NOMO-1 treated with DMSO at 0.1 percent for 48 hours (cell line): ENCODE results near the gene ZFAND2A.
"Not testable (repeated sequence)": the region's sequence is repeated elsewhere in the genome, so short reads cannot be mapped to it uniquely, and the experiment has no call there.

ENCODE experiments used
- DNase-seq: peaks from one replicate; lab custom pipeline; 2025; ENCODE audit not compliant: unreplicated experiment; lab: John Stamatoyannopoulos, UW

The ZFAND2A gene

DNA sequence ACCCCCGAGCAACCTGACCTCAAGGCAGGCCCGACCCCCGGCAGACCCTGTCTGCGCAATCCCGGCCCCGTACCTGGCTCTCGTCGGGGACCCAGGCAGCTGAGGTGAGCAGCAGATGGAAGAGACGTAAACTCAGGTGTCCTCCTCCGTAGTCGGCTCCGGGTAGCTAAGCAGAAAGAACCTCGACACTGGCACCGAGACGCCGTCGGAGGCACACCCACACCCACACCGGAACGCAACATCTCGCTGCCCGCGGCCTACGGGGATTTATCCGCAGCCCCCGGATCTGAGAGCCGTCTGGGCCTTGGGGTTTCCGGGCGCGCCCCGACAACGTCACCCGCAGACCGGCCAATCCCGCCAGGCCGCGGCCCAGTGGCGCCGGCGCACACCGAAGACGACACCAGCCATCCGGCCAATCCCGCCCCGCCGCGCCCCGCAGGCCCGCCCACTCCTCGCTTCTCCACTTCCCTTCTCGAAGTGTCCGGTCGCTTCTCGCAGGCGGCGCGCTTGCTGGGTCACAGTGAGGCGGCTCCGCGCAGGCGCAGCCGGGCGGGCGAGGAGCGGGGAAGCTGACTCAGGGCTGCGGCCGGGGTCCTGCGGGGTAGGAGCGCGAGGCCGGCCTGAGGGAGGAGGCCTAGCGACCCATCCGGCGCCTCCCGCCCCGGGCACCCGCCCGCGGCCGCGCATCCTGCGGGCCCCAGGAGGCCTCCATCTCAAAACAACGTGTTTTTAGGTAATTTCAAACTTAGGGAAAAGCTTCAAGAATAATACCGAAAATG, at the start of gene ZFAND2A:
Gene ZFAND2A (minus strand): TSS at position 306 of the 779 bp plus-strand sequence. CDS start 1,984 bp downstream, outside the sequence.
- peak; percentile 98 for DNase-seq

GRCh38 chr7:1209097-1209496, 49.1 kb upstream of the ZFAND2A start:
- no peak for DNase-seq

- DNase-seq, result not testable (repeated sequence)
Observed at GRCh38 chr7:1205742-1206141, 45.7 kb upstream of the ZFAND2A start.

GRCh38 chr7:1204460-1205140, 44.6 kb upstream of the ZFAND2A start:
- no peak for DNase-seq

DNA sequence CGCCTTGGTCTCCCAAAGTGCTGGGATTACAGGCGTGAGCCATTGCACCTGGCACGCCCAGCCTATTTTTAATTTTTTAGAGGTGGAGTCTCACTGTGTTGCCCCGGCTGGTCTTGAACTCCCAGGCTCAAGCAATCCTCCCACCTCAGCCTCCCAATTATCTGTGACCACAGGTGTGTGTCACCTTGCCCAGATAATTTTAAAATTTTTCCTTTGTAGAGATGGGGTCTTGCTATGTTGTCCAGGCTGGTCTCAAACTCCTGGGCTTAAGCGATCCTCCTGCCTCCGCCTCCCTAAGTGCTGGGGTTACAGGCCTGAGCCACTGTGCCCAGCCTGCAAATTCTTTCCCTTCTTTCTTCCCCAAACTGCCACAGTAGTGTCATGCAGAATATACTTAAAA, 42.9 kb upstream of the ZFAND2A start:
- not testable (repeated sequence) for DNase-seq

DNA sequence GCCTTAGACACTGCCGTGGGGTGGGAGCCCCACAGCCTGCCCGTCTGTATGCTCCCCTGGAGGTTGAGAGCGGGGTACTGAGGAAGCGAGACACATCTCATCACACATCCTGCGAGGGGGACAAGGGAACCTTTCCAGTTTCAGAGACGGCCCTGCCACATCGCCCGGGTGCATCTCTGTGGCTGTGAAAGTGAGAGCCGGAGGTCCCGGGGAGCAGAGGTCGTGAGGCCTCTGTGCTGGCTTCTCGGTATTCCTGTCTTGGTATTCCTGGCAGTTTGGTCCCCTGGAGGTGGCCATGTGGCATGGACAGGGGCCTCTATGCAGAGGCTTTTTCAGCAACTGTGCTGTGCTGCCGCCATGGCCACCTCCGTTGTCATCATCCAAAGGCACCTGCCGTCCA, 41.9 kb upstream of the ZFAND2A start:
- DNase-seq, result no peak

- DNase-seq, result no peak
Observed at GRCh38 chr7:1200045-1200444, 40.0 kb upstream of the ZFAND2A start.

GRCh38 chr7:1197997-1198625, 38.1 kb upstream of the ZFAND2A start:
- DNase-seq, result no peak

DNA sequence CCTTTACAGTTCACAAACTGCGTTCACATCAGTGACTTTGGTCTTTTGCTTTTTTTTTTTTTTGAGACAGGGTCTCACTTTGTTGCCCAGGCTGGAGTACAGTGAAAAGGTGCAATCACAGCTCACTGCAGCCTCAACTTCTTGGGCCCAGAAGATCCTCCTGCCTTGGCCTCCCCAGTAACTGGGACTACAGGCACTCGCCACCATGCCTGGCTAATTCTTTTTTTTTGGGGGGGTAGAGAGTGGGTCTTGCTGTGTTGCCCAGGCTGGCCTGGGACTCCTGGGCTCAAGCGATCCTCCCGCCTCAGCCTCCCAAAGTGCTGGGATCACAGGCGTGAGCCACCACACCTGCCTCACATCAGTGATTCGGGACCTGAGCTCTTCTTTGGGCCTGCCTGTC, 37.0 kb upstream of the ZFAND2A start:
- no peak for DNase-seq

DNA sequence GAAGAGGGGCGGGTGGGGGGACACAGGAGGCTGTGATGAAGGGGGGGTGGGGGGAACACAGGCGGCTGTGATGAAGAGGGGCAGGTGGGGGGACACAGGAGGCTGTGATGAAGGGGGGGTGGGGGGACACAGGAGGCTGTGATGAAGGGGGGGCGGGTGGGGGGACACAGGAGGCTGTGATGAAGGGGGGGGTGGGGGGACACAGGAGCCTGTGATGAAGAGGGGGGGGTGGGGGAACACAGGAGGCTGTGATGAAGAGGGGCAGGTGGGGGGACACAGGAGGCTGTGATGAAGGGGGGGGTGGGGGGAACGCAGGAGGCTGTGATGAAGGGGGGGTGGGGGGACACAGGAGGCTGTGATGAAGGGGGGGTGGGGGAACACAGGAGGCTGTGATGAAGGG, 36.4 kb upstream of the ZFAND2A start:
- DNase-seq, result not testable (repeated sequence)

GRCh38 chr7:1193593-1194424, 33.8 kb upstream of the ZFAND2A start:
- DNase-seq, result no peak

DNA sequence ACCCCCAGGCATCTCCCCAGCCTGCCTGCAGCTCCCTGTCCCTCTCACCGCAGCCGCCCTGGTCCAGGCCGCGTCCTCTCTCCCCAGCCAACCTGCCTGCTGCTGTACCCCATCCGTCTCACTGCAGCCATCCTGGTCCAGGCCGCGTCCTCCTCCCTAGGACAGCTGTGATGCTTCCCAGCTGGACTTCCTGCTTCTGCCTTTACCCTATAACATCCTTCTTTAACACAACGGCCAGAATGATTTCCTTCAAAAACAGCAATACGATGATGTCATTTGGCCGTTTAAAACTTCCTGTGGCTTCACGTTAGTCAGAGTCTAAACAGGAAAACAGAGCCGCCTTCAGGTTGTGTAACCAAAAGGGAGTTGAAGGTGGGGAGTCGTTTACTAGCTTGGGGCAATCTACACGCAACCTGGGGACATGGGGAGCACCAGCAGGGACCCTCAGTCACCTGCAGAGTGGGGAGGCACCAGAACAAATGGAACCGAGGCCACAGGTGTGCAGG, 32.2 kb upstream of the ZFAND2A start:
- peak; percentile 94 for DNase-seq

- DNase-seq, result no peak
Observed at GRCh38 chr7:1189986-1190772, 30.2 kb upstream of the ZFAND2A start.

- no peak for DNase-seq
Observed at GRCh38 chr7:1188720-1189294, 28.8 kb upstream of the ZFAND2A start.

GRCh38 chr7:1187127-1187526, 27.1 kb upstream of the ZFAND2A start:
- no peak for DNase-seq

DNA sequence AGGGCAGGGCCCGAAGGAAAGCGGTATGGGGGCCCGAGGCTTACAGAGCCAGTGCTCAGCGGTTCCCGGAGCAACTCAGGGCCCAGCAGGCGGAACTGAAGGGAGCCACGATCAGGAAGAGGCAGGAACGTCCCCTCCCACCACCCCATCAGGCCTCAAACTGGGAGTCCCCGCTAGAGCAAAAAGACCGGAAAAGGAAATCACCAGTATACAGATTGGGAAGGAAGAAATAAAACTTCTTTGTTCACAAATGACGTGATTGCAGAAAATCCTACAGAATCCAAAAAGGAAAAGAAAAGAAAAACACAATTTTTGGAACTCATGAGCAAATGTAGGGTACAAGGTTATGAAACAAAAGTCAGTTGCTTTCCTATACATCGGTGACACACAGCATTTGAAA, 21.6 kb upstream of the ZFAND2A start:
- DNase-seq, result no peak

DNA sequence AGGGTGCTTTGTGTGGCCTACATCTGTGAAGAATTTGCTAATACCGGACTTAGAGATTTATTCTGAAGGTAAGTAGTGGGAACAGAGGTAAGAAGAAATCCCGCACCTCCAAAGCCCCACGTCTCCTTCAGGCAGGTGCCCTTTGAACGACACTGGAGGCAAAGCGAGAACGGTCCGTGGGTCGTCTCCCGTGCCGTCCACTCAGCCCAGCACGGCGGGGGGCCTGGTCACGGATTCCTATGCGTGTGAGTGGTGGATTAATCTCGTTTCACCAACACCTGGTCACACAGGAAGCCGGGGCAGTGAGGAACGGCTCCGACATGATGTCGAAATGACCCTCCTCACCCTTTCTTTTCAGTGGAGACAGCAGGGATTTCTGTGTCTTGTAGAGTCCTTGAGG, 21.0 kb upstream of the ZFAND2A start:
- no peak for DNase-seq

- DNase-seq, result peak; percentile 54
Observed at GRCh38 chr7:1176891-1177373, 16.9 kb upstream of the ZFAND2A start.

DNA sequence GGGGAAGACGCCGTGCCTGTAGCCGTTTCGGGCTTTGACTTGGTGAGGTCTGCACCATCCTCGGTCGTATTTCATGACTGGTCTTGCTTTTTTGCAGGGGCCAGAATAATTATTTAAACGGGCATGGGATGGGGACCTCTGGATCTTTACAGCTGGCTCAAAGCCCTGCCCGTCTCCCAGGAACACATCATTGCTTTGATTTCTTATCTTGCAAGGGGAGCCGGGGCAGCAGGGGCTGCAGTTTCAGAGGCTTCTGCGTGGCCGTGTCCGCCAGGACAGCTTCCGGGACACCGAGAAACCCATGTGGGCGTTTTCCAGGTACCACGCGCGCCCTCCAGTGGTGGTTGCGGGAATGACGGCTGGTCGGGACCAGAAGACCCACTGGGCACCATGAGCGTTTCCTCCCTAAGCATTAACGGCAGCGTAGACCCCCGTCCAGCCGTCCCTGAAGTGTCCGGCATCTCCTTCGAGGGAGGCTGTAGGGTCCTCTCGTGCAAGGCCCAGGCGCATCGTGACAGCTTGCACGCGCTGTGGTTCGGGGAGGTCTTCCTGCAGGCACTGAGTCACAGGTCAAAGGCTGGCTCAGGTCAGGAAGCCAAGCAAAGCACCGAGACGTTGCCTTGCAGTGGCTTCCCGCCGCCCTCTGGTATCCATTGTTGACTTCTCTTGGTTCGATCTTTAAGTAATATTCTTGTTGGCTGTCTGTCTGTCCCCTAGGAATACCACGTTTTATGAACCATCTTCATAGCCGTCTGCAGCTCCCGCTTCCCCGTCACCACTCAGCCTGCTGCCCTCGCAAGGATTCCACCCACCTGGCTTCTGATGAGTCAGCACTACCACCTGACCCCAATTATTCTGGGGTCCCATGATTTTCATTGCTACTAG, 16.2 kb upstream of the ZFAND2A start:
- peak; percentile 64 for DNase-seq
